BLaER1 (cell line): ENCODE data around the gene TRIM17.

Experiments used
- H3K27ac ChIP-seq: shearing (Covaris generic); formaldehyde crosslinking; 2 replicates; pipeline ENCODE4 v1.8.1; 2022
- H3K27me3 ChIP-seq: shearing (Covaris generic); formaldehyde crosslinking; 2 replicates; pipeline ENCODE4 v1.8.1; 2022
- H3K36me3 ChIP-seq: shearing (Covaris generic); formaldehyde crosslinking; 2 replicates; pipeline ENCODE4 v1.8.1; 2022
- H3K4me1 ChIP-seq: shearing (Covaris generic); formaldehyde crosslinking; 2 replicates; pipeline ENCODE4 v1.8.1; 2022
- H3K4me2 ChIP-seq: shearing (Covaris generic); formaldehyde crosslinking; 2 replicates; pipeline ENCODE4 v1.8.1; 2022
- H3K4me3 ChIP-seq: shearing (Covaris generic); formaldehyde crosslinking; 2 replicates; pipeline ENCODE4 v1.8.1; 2022
- H3K9ac ChIP-seq: shearing (Covaris generic); formaldehyde crosslinking; 2 replicates; pipeline ENCODE4 v1.8.1; 2022
- H3K9me3 ChIP-seq: shearing (Covaris generic); formaldehyde crosslinking; 2 replicates; pipeline ENCODE4 v1.8.1; 2022
- H4K20me1 ChIP-seq: shearing (Covaris generic); formaldehyde crosslinking; 2 replicates; pipeline ENCODE4 v1.8.1; 2022
- Cebpa-rat ChIP-seq: shearing (Covaris generic); IDR thresholded peaks from 2 replicates; pipeline ENCODE4 v1.8.1; 2022

TRIM17 gene

DNA sequence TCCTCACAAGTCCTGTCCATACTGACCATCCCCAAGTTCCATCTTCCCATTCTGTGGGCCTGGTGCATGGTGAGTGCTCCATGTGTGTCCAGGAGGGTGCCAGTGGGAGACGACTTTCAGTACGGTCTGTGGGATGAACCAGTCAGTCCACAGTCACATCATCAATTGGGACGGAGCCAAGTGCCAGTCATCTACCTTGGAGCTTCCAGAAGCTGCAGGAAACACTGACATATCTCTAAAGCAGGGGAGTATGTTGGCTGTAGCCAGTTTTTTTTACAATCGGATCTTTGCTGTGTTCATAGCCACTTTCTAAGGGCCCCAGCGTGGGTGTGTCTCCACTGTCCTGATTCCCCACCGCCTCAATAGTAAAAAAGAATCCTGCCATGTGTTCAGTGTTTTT is 13.6 kb upstream of the TRIM17 start:
- Histone ChIP-seq H3K27me3 (no peaks in the 10 kb centered on the region), H3K4me1 (no peaks in the 10 kb centered on the region), H3K4me2 (no peak overlapping the region), H3K9ac (no peak overlapping the region), H3K4me3 (no peak overlapping the region), H3K27ac (no peak overlapping the region), H3K9me3 (peaks cover 2% of the 10 kb centered on the region), H3K36me3 (no peaks in the 10 kb centered on the region), H4K20me1 (no peaks in the 10 kb centered on the region)
- no peak for TF ChIP-seq Cebpa-rat

GRCh38 chr1:228429698-228430097 is 13.0 kb upstream of the TRIM17 start:
- no peaks in the 10 kb centered on the region for H3K27me3 ChIP-seq
- no peak overlapping the region for H3K9ac ChIP-seq
- H3K4me1 ChIP-seq: no peaks in the 10 kb centered on the region
- peaks cover 5% of the 10 kb centered on the region; the same call in 1 of the 2 replicates for H3K36me3 ChIP-seq
- H3K9me3 ChIP-seq: peaks cover 7% of the 10 kb centered on the region
- no peak overlapping the region for H3K4me3 ChIP-seq
- no peaks in the 10 kb centered on the region for H4K20me1 ChIP-seq
- no peak overlapping the region for H3K4me2 ChIP-seq
- no peak for TF ChIP-seq Cebpa-rat
- no peak overlapping the region for H3K27ac ChIP-seq

GRCh38 chr1:228429007-228429406 is 12.3 kb upstream of the TRIM17 start:
- Histone ChIP-seq H3K36me3 (peaks cover 5% of the 10 kb centered on the region; the same call in 1 of the 2 replicates), H3K27ac (no peak overlapping the region), H3K9ac (no peak overlapping the region), H4K20me1 (no peaks in the 10 kb centered on the region), H3K27me3 (no peaks in the 10 kb centered on the region), H3K4me2 (no peak overlapping the region), H3K9me3 (peaks cover 9% of the 10 kb centered on the region), H3K4me3 (no peak overlapping the region), H3K4me1 (no peaks in the 10 kb centered on the region)
- no peak for TF ChIP-seq Cebpa-rat

- Histone ChIP-seq H3K36me3 (peaks cover 5% of the 10 kb centered on the region; the same call in 1 of the 2 replicates), H3K9me3 (peaks cover 9% of the 10 kb centered on the region), H3K27me3 (no peaks in the 10 kb centered on the region), H3K27ac (no peak overlapping the region), H3K4me3 (no peak overlapping the region), H3K9ac (no peak overlapping the region), H3K4me1 (no peaks in the 10 kb centered on the region), H4K20me1 (no peaks in the 10 kb centered on the region), H3K4me2 (no peak overlapping the region)
- no peak for TF ChIP-seq Cebpa-rat
These were observed 11.8 kb upstream of the TRIM17 start for GRCh38 chr1:228428412-228428811.

GRCh38 chr1:228426518-228427175 is 10.0 kb upstream of the TRIM17 start:
- peaks cover 5% of the 10 kb centered on the region; the same call in 1 of the 2 replicates for H3K36me3 ChIP-seq
- H4K20me1 ChIP-seq: no peaks in the 10 kb centered on the region
- no peak overlapping the region for H3K9ac ChIP-seq
- H3K27ac ChIP-seq: no peak overlapping the region
- TF ChIP-seq Cebpa-rat: no peak
- no peak overlapping the region for H3K4me3 ChIP-seq
- H3K9me3 ChIP-seq: peaks cover 9% of the 10 kb centered on the region
- H3K4me2 ChIP-seq: no peak overlapping the region
- H3K4me1 ChIP-seq: no peaks in the 10 kb centered on the region
- H3K27me3 ChIP-seq: no peaks in the 10 kb centered on the region

GRCh38 chr1:228424685-228425660 is 8.3 kb upstream of the TRIM17 start:
- Histone ChIP-seq H3K9ac (no peak overlapping the region), H3K4me1 (no peaks in the 10 kb centered on the region), H3K36me3 (peaks cover 5% of the 10 kb centered on the region; the same call in 1 of the 2 replicates), H3K4me3 (no peak overlapping the region), H4K20me1 (no peaks in the 10 kb centered on the region), H3K27ac (no peak overlapping the region), H3K4me2 (no peak overlapping the region), H3K27me3 (no peaks in the 10 kb centered on the region), H3K9me3 (peaks cover 9% of the 10 kb centered on the region)
- TF ChIP-seq Cebpa-rat: peak; percentile 84

DNA sequence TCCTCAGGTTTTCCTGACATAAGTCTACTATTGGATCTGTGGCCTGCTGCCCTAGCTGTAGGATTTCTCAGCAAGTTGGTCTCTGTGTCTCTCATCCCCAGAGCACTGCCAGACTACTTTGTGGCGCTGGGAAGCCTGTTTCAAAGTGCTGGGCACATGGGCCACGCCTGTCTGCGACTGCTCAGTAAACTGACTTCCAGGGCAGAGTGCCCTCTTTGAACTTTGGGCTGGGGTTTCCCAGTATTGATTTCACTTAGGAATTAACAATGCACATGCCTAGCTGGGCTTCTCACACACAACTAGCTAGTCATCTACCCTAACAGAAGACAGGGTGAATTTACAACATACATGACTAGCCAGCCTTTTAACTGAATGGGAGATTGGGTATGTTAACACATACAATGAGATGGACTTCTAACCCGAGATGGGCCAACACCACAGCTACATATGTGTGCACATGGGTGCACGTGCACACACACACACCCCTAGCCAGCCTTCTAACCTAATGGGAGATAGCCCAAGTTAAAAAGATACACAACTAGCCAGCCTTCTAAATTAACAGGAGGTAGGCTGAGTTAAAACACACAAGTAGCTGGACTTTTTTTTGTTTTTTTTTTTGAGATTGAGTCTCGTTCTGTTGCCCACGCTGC is 6.9 kb upstream of the TRIM17 start:
- Histone ChIP-seq H3K36me3 (peaks cover 5% of the 10 kb centered on the region; the same call in 1 of the 2 replicates), H4K20me1 (peaks cover 6% of the 10 kb centered on the region; the same call in 1 of the 2 replicates), H3K9ac (no peak overlapping the region), H3K9me3 (peaks cover 9% of the 10 kb centered on the region), H3K27me3 (no peaks in the 10 kb centered on the region), H3K4me1 (no peaks in the 10 kb centered on the region), H3K4me2 (no peak overlapping the region), H3K4me3 (no peak overlapping the region), H3K27ac (no peak overlapping the region)
- no peak for TF ChIP-seq Cebpa-rat

DNA sequence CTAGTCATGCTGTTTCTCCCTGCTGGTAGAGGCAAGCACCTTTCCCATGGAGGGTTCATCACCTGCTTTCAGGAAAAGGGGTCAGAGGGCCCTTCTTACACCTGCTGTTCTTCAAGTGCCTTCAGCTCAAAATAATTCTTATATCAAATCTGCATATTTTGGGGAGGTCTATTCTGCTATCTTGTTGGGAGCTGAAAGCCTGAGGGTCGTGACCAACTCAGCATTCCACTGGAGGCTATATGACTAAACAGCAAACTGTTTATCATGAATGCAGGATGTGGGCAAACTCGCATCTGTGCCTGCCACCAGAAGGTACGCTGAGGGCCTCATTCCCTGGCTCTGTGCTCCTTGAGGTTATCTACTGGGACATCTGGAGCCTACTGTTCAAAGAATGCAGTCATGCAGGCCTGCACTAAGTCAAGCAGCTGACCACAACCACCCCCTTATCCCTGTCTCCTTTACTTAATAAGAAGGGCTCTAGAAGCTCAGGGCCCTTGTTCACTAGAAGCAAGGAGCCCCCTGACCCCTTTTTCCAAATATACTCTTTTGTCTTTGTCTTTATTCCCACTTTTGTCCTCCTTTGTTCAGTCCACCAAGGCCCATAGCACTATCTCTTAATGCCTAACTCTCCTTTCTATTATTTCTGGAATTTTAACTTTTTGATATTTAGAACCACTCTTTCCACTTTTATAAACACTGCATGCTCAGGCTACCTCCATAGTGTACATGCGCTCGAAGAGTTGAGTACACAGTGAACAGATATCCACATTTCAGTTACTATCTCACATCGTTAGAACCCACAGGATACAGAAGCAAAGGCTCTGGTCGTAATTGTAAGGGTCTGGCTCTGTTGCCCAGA is 4.5 kb upstream of the TRIM17 start:
- Histone ChIP-seq H3K36me3 (peaks cover 5% of the 10 kb centered on the region; the same call in 1 of the 2 replicates), H3K4me3 (no peak overlapping the region), H3K4me1 (no peaks in the 10 kb centered on the region), H3K27me3 (peaks cover 21% of the 10 kb centered on the region), H3K27ac (no peak overlapping the region), H3K9me3 (peaks cover 9% of the 10 kb centered on the region), H4K20me1 (peaks cover 23% of the 10 kb centered on the region), H3K4me2 (no peak overlapping the region), H3K9ac (no peak overlapping the region)
- no peak for TF ChIP-seq Cebpa-rat
